GM21390 (cell line): ENCODE results near the gene MYBPHL.

Experiments used
- ATAC-seq: cut with Tn5 transposase; IDR thresholded peaks from one replicate; pipeline ENCODE4 v1.9.1; 2021; ENCODE audit not compliant: unreplicated experiment

The MYBPHL gene

GRCh38 chr1:109253803-109254620 is 52.8 kb downstream of the MYBPHL start:
- ATAC-seq = no peak

GRCh38 chr1:109252893-109253802 is 53.7 kb downstream of the MYBPHL start:
- no peak for ATAC-seq

GRCh38 chr1:109252167-109252892 is 54.5 kb downstream of the MYBPHL start:
- no peak for ATAC-seq

GRCh38 chr1:109251277-109252166 is 55.3 kb downstream of the MYBPHL start:
- ATAC-seq = no peak

GRCh38 chr1:109250454-109251276 is 56.1 kb downstream of the MYBPHL start:
- no peak for ATAC-seq

- peak; percentile 42 for ATAC-seq
These were observed 57.0 kb downstream of the MYBPHL start for GRCh38 chr1:109249654-109250401.

GRCh38 chr1:109248797-109249629 is 57.8 kb downstream of the MYBPHL start, which contains the start of gene CELSR2:
Gene CELSR2, plus strand, starts transcription at chr1:109249539. Its CDS starts 541 bp downstream, at chr1:109250080.
- peak; percentile 81 for ATAC-seq

- ATAC-seq = no peak
These were observed 58.4 kb downstream of the MYBPHL start for GRCh38 chr1:109248444-109248796.

- ATAC-seq = no peak
These were observed 59.1 kb downstream of the MYBPHL start for GRCh38 chr1:109247401-109248365.

GRCh38 chr1:109246141-109246551 is 60.7 kb downstream of the MYBPHL start:
- no peak for ATAC-seq

- ATAC-seq = no peak
These were observed 62.8 kb downstream of the MYBPHL start for GRCh38 chr1:109243860-109244552.

GRCh38 chr1:109243221-109243620 is 63.6 kb downstream of the MYBPHL start:
- no peak for ATAC-seq

- no peak for ATAC-seq
These were observed 64.4 kb downstream of the MYBPHL start for GRCh38 chr1:109242387-109242786.
